HG03460 (cell line): ENCODE measurements around the gene KIAA0319L.
A peak's percentile ranks its signal among the peaks of the same experiment; 100 is the strongest.
"Not testable (repeated sequence)": the region's sequence is repeated elsewhere in the genome, so short reads cannot be mapped to it uniquely, and the experiment has no call there.

Experiments
- ATAC-seq: cut with Tn5 transposase; IDR thresholded peaks from one replicate; pipeline ENCODE4 v1.9.1; 2021; ENCODE audit not compliant: unreplicated experiment

The KIAA0319L gene

DNA sequence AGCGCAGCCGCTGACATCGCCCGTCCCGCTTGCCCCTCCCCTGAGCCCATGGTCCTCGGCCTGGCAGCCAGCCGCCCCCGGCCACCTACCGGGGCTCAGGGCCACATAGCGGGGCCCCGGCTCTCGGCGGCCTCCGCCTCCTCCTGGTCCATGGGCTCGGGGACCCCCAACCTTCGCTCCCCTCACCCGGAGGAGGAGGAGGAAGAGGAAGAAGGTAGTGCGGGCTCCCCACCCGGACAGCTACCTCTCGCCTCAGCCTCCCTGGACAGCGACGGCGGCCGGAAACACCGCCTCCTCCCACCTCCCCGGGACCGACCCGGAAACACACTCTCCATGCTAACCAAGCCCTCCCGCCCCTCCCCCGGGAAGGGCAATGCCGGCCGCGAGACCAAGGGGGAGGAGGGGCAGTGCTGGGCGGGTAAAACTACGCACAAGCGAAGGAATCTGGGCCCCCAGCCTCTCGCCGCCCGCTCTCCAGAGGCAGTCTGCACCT, at the start of gene KIAA0319L:
Gene KIAA0319L (minus strand): TSS at position 286 of the 493 bp plus-strand sequence. CDS start 2,912 bp downstream, outside the sequence.
- peak; percentile 77 for ATAC-seq

DNA sequence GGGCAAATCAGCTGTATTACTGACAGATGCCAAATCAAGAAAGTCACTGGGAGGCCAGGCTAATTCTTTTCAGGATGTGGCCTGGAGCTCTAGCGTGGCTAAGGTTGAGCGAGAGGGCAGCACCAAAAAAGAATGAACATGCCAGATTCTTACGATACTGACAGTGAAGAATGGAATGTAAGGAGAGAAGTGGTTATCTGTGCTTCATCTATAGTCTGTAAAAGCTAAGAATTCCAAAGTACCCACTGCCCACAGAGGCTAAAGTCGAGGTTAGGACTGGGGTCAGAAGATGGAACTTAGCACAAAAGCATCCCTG, 48.6 kb upstream of the KIAA0319L start:
- no peak for ATAC-seq

DNA sequence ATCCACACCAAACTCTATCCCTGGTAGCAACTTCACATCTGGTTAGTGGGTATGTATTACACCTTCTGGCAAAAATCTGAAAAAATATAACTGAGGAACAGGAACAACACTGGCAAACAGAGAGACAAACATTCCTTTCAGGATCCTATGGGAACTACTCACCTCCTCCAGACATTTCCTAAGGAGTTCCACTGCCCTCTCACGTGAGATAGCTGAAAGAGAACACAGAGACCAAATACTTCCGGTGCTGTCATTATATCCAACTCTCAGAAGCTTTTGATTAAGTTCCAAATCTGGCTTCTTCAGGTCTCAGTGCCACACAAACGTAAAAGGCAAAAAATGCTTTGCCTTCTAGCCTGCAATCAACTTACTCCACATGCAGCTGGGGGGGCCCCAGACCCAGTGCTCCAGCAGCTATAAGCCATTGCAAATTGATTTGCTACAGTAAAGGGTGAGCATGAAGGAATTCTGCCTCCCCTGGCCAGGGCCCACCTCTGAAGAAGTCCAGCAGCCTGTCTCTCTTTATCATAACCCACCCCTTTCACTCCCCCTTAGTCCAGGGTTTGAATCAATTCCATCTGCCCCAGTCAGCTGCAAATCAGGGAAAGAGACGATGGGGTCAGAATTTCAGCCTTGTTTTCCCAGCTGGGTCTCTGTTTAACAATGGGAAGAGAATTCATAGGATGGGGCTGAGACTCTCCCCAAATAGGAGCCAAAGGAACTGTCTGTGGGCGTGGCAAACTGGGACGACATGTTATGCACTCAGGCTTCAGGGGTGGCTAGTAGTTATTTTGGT, 48.1 kb upstream of the KIAA0319L start:
- ATAC-seq, result no peak

DNA sequence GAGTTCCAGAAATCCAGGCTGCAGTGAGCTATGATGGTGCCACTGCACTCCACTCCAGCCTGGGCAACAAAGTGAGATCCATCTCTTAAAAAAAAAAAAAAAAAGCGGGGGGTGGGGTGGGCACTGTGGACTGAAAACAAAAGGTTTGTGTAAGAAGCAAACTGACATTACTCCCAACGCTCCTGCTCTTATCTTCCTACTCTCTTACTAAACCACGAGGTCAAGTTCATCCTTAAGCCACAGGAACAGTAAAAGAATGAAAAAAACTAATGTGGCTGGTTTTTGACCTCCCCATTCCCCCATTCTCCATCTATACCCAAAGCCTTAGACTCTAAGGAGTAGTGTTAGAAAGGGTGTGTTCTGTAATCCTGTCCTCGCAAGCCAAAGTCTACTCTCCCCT, 46.7 kb upstream of the KIAA0319L start:
- no peak for ATAC-seq

DNA sequence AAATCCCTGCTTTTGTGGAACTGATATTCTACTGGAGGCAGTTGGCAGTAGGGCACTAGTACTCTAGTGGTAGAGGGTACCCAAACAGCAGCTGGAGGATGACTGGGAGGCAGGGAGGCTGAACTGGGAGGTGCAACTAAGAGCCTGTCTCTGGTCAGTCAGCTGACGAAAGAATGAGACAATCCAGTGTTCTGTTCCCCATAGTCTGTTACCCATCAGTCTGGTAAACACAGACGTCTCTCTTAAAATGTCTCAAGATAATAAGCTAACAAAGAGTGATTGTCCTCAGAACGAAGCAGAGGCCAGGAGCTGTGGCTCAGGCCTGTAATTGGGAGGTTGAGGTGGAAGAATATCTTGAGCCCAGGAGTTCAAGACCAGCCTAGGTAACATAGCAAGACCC, 46.3 kb upstream of the KIAA0319L start:
- no peak for ATAC-seq

DNA sequence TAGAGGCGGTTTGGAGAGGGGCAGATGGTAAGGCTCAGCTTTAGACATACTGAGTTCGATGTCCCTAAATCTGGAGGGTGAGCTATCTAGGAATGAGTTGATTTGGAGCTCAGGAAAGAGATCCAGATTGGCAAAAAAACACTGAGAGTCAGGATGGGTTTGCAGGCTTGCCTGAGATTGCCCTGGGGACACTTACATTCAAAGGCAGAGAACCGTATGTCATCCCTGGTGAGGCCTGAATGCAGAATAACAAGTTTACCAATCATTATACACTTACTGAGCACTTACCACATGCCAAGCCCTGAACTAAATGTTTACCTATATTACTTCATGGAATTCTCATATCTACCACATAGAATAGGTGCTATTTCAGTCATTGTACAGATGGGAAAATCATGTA, 43.4 kb upstream of the KIAA0319L start:
- ATAC-seq, result no peak

DNA sequence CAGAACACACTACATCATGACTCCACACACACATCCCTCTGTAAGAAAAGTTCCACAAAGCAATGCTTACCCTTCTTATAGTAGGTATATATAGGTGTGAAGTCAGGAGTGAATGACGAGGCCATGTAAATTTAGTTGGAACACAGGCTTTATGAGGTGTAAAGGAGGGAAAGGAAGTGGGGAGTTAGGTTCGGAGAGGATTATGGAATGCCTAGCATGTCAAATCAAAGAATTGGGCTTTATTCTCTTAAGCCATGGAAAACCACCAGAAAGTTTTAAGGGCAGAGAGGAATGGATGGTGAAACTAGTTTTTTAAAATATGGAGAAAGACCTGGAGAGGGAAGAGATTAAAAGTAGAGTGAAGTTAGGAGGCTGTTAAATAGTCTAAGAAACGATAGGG, 42.2 kb upstream of the KIAA0319L start:
- ATAC-seq, result no peak

DNA sequence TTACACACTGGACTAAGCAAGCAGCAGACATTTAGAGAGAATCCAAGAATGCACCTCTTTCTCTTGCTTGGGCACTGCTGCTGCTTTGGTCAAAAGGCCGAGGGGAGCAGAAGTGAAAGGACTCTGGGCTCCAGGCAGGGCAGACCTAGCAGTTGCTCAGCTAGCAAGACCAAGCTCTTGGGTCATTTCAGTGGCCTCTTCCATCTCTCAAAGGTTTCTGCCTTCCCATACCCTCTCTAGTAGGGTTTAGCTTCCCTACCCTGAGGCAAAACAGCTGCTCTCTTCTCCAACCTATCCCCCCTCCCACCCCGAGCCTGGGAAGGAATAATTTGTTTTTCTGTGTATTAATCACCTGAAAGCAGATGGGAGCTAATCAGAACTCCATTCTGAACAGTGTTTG, 41.7 kb upstream of the KIAA0319L start:
- no peak for ATAC-seq

DNA sequence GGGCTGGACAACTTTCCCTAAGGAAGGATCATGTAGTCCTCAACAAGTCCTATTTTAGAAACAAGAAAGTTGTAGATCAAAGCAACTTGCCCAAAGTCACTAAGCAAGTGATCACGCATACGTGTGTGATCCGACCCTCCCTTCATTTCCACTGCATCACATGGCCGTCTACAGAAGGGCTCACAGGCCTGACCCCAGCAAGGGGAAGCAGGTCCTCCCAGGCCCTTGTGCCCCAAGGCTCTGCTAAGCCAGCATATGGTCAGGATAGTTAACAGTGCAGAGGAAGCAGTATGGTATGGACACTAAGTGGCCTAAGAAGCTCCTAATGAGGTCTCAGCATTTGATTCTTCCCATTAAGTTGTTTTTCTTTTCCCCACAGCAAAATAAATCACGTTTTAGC, 40.7 kb upstream of the KIAA0319L start:
- no peak for ATAC-seq

DNA sequence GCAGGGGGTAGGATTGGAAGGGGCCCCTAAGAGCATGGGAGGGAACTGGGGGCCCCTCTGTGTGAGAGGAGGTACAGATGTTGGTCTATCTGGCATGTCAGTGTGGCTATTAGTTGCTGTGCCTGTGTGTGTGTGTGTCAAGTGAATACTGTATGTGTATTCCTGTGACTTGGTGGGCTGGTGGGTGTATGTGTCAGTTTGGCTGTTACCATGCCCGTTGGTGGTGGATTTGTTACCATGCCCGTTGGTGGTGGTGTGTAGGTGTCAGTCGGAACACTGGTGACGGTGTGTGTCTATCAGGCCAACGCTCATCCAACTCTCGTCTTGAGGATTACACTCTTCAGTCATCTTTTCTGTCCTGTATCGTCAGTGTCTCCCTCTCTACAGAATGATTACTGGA, 38.5 kb upstream of the KIAA0319L start:
- no peak for ATAC-seq

DNA sequence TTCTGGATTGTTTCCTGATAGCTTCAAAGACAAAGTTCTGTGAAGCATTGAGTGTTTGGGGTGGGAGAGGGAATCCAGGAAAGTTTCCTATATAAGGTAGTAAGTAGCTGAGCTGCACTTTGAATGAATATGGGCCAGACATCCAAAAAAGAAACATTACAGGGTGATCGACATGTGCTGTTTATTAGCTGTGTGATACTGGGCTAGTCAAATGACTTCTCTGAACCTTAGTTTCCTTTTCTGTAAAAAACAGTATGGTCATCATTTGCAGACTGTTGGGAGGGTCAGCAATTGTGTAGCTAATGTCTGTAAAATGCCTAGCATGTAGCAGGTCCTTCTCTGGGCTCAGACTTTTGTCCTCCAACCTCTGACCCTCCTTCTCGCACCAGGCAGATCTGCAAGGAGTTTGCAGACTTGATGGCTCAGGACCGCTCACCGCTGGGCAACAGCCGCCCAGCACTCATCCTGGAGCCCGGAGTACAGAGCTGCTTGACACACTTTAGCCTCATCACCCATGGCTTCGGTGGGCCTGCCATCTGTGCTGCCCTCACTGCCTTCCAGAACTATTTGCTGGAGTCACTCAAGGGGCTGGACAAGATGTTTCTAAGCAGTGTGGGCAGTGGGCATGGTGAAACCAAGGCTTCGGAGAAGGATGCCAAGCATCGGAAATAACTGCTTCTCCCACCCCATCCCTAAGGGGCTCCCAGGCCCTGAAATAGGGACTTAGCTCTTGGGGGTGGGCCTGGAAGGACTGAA, 37.0 kb upstream of the KIAA0319L start:
- ATAC-seq, result no peak

DNA sequence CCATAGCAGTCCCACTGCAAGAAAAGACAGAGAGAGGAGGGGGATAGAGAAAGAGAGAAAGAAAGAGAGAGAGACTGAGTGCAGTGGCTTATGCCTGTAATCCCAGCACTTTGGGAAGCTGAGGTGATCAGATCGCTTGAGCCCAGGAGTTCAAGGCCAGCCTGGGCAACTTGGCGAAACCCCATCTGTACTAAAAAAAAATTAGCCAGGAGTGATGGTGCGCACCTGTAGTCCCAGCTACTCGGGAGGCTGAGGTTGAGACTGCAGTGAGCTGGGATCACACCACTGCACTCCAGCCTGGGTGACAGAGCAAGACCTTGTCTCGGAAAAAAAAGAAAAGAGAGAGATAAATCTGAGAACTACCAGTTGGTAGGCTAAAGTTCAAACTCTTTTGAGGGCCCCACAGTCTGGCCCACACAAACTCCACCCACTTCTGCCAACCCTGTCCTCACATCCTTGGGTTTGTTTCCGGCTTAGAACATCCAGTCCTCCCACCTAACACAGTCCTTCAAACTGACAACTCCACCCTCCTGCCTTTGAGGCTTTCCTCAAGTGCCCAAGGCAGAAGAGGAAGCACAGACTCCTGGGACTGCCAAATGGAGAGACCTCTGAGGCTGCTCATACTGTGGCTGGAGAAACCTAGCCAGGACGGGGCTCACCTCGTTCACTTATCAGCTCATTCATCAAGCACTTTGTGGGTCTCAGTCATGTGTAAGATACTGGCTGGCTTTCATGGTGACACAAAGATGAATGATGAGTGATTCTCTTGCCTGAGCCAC, 36.0 kb upstream of the KIAA0319L start:
- no peak for ATAC-seq

DNA sequence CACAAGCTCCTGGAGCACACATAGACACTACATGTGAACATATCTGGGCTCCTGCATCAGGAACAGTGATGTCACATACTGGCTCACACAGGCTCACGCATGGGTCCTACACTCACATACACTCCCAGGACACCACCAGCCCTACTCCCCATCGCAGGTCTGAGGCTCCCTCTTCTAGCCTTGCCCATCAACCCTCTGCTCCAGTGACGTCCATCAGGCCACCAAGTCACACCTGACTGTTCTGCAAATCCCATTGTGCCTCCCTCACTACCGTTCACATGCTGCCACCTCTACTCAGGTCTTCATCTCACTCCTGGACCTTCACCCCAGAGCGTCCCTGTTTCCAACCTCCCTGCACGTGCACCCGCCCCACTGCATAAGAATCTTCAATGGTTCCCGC, 34.0 kb upstream of the KIAA0319L start:
- ATAC-seq, result no peak

DNA sequence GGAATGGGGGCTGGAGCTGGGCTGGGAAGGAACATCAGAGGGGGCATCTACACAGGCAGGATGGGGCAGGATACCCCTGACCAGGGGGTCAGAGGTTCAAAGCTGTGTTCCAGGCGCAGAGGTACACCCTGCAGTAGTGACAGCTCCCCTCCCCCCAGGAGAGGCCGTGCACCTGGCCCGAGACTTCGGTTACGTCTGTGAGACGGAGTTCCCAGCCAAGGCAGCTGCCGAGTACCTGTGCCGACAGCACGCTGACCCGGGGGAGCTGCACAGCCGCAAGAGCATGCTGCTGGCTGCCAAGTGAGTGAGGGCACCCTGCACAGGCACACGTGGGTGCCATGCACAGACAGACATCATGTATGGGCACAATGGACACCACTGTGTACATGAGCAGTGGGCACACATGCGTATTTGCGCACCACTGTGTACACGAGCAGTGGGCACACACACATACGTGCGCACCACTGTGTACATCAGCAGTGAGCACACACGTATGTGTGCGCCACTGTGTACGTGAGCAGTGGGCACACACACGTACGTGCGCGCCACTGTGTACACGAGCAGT, 33.4 kb upstream of the KIAA0319L start:
- no peak for ATAC-seq

DNA sequence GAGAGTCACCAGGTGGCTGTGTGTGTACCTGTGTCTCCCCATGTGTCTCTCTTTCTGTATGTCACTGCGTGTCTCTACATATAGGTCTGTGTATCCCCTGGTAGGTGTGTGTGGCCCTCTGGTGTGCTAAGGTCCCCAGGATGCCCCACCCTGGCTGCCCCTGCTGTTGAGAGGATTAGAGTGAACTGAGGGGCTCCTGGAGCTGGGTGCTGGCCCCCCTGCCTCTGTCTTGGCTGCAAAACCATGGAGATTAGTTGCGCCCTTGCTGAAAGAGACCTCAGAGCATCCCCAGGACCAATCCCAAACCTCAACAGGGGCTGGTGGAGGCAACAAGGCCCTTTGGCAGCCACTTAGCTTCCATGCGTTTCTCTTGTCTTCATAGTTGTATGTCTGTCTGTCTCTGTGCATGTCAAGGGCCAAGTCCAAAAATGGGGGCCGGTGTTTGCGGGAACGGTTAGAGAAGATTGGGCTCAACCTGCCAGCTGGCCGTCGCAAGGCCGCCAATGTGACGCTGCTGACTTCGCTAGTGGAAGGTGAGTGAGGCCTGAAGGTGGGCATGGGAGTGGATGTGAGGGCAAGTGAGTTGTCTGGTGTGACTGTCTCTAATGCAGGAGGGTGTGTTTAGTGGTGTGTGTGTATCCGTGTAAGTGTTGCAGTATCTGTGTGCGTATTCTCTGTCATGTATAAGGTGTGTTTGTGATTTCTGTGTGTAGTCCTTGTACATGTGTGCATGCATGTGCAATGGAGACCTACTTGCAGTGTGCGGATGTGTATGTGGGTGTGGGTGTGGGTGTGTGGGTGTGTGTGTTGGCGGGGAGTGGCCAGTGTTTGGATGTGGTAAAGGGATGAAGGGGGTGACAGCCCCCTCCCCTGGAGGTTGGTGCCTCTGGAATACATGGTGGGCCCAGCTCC, 32.6 kb upstream of the KIAA0319L start:
- ATAC-seq, result no peak

DNA sequence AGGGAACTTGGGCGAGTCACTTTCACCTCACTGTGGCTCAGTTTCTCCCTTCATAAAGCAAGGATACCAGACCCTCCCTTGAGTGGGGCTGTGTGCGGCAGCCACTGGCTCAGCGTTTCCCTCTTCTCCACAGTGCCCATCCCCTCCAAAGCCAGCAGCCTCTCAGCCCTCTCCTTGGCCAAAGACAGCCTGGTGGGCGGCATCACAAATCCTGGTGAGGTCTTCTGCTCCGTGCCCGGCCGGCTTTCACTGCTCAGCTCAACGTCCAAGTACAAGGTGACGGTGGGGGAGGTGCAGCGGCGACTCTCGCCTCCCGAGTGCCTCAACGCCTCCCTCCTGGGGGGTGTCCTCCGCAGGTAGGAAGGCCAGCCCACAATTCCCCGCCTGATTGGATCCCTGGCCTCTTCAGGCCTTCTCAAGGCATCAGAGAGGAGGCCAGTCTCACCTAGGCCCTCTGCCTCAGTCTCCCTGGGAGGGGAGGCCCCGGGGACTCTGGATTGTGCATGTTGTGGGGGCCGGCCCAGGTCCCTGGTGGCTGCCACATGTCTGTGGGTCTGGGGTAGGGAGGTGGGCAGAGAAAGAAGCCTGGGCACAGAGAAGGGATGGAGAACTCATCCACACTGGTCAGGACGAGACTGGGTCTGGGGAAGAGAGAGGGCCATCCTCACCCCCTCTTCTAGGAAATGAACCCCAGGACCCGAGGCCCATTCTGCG, 31.2 kb upstream of the KIAA0319L start:
- no peak for ATAC-seq

DNA sequence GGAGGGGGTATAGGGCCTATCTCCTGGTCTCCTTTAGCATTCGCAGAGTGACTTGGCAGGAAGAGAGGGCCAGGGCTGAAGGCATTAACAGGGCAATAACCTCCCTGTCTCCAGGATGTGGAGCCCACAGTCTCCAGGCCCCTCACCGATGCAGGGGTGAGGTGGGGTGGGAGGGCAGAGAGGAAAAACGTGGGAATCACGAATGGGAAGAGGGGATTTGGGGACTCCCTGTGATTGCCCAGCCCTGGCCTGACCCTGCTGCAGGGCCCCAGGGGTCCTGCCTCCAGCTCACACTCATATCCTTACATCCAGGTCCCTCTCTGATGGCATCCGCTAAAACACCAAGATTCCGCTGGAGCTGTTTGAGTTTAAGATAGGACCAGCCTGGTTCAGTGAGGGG, 30.5 kb upstream of the KIAA0319L start:
- ATAC-seq, result no peak

DNA sequence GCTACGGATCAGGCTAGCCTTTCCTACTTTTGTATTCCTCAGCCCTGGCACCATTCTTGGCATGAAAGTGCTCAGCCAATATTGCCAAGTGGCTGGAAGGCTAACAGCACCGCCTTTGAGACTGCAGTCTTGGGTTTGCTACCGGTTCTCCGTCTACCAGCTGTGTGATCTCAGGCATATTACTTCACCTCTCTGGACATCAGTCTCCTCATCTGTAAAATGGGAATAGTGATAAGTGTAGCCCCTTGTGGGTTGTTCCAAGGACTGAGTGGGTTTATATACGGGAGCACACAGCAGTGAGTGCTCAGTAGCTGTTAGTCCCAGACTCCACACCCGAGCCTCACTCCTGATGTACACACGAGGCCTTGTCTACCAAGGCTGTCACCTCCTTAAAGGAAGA, 29.6 kb upstream of the KIAA0319L start:
- ATAC-seq, result no peak

DNA sequence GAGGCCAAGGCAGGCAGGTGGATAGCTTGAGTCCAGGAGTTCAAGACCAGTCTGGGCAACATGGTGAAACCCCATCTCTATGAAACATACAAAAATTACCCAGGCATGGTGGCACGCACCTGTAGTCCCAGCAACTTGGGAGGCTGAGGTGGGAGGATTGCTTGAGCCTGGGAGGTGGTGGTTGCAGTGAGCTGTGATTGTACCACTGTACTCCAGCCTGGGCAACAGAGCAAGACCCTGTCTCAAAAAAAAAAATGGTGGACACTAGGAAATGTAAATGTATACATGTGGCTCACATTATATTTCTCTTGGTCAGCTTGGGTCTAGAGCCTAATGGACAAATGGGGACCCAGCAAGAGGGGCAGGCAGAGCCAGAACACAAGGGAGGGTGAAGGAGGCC, 28.6 kb upstream of the KIAA0319L start:
- ATAC-seq, result not testable (repeated sequence)

DNA sequence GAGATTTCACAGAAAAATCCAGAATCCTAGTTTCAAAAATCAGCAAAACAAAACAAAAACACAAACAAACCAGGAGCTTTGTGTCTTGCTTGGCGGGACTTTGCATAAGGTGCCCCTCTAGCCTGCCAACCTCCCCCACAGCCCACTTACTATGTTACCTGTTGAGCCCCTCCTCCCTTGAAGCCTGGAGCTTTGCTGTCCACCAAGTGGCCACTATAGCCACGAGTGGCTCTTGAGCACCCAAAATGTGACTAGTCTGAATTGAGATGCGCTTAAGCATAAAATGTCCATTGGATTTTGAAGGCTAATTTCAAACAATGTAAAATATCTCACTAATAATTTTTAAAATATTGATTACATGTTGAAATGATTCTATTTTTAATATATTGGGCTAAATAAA, 28.1 kb upstream of the KIAA0319L start:
- no peak for ATAC-seq
